SK-N-SH (cell line): ENCODE results near the gene HNRNPF. TPM values are rescaled to one million over a fixed set of nuclear protein-coding genes. Genes with fewer than 3 reads are reported as not detected.

ENCODE experiments used
- CTCF ChIA-PET: fragments of 300-600, 350-600 bp; formaldehyde crosslinking; extraction: SDS; loops from one replicate; lab custom pipeline; 2021; lab: Yijun Ruan, JAX
- POLR2A ChIA-PET: fragments of 350-600 bp; sonication (Branson Sonifier 250); formaldehyde crosslinking; extraction: SDS; loops from one replicate; lab custom pipeline; 2020; ENCODE audit warnings: antibody characterized with exemption, inconsistent platforms; lab: Yijun Ruan, JAX
- DNase-seq: peaks from one replicate; pipeline ENCODE4 v3.0.0; 2012
- H2AFZ ChIP-seq: fragments of 200-600 bp; sonication (generic); 2 replicates; pipeline ENCODE4 v1.8.1; 2016; ENCODE audit warnings: antibody characterized with exemption, mild to moderate bottlenecking, low read depth
- H3F3A ChIP-seq: fragments of 200-600 bp; sonication (generic); replicated peaks from 2 replicates; pipeline ENCODE3; 2016; ENCODE audit warnings: antibody characterized with exemption, mild to moderate bottlenecking; ENCODE audit not compliant: insufficient read depth
- H3K27ac ChIP-seq, 2 experiments: fragments of 200-500 bp in 1 of 2; fragments of 200-600 bp in 1 of 2; sonication (Bioruptor generic) in 1 of 2; sonication (generic), shearing (Covaris generic) in 1 of 2; 2 replicates each; pipeline versions ENCODE4 v1.5.1 to v1.6.1; 2014 to 2016; ENCODE audit warnings: low read depth in 2 of 2, inconsistent platforms in 1 of 2, low read length in 1 of 2, mild to moderate bottlenecking in 1 of 2, mixed read lengths in 1 of 2
- H3K27me3 ChIP-seq: fragments of 200-600 bp; sonication (generic), shearing (Covaris generic); 2 replicates; pipeline ENCODE4 v1.6.1; 2016; ENCODE audit warnings: mixed run types; ENCODE audit not compliant: insufficient read depth
- H3K36me3 ChIP-seq, 2 experiments: fragments of 200-500 bp in 1 of 2; fragments of 200-600 bp in 1 of 2; sonication (Bioruptor generic) in 1 of 2; sonication (generic) in 1 of 2; replicated peaks in 1 of 2; 2 replicates each; pipeline versions ENCODE3 to v1.5.1; 2014 to 2016; ENCODE audit warnings: low read length in 1 of 2, mild to moderate bottlenecking in 1 of 2; ENCODE audit not compliant: insufficient read depth in 2 of 2, control insufficient read depth in 1 of 2
- H3K4me1 ChIP-seq, 2 experiments: fragments of 200-500 bp in 1 of 2; fragments of 200-600 bp in 1 of 2; sonication (Bioruptor generic) in 1 of 2; sonication (generic), shearing (Covaris generic) in 1 of 2; 2 replicates each; pipeline versions ENCODE4 v1.5.1 to v1.6.1; 2014 to 2016; ENCODE audit warnings: low read depth in 1 of 2, low read length in 1 of 2, mixed run types in 1 of 2; ENCODE audit not compliant: insufficient read depth in 2 of 2, control insufficient read depth in 1 of 2
- H3K4me2 ChIP-seq: fragments of 200-600 bp; sonication (generic), shearing (Covaris generic); 2 replicates; pipeline ENCODE4 v1.6.1; 2017; ENCODE audit warnings: mixed run types
- H3K4me3 ChIP-seq, 2 experiments: fragments of 200-500 bp in 1 of 2; fragments of 200-600 bp in 1 of 2; sonication (Bioruptor generic) in 1 of 2; sonication (generic), shearing (Covaris generic) in 1 of 2; 2 replicates each; pipeline versions ENCODE4 v1.5.1 to v1.8.1; 2014 to 2016; ENCODE audit warnings: low read depth in 2 of 2, inconsistent platforms in 1 of 2, low read length in 1 of 2, mild to moderate bottlenecking in 1 of 2, mixed read lengths in 1 of 2, moderate library complexity in 1 of 2
- H3K79me2 ChIP-seq: fragments of 200-600 bp; sonication (generic); 2 replicates; pipeline ENCODE4 v1.8.1; 2017; ENCODE audit warnings: mild to moderate bottlenecking; ENCODE audit not compliant: insufficient read depth
- H3K9ac ChIP-seq: fragments of 200-600 bp; sonication (generic); 2 replicates; pipeline ENCODE4 v1.6.1; 2017; ENCODE audit warnings: mixed run types
- H3K9me2 ChIP-seq: fragments of 200-600 bp; sonication (generic); 2 replicates; pipeline ENCODE4 v1.6.1; 2017; ENCODE audit warnings: mixed run types
- H3K9me3 ChIP-seq: fragments of 200-600 bp; sonication (generic); 2 replicates; pipeline ENCODE4 v1.6.1; 2017; ENCODE audit warnings: mixed run types, mild to moderate bottlenecking, moderate library complexity
- H4K20me1 ChIP-seq: fragments of 200-600 bp; sonication (generic); 2 replicates; pipeline ENCODE4 v1.6.1; 2017; ENCODE audit warnings: mild to moderate bottlenecking, mixed run types; ENCODE audit not compliant: insufficient read depth
- ELF1 ChIP-seq: IDR thresholded peaks from 2 replicates; pipeline ENCODE4 v1.4.0; 2012
- GABPA ChIP-seq: IDR thresholded peaks from 2 replicates; pipeline ENCODE4 v1.4.0; 2012; ENCODE audit warnings: low read depth, mild to moderate bottlenecking
- GATA2 ChIP-seq: sonication (generic); formaldehyde crosslinking; IDR thresholded peaks from 2 replicates; pipeline ENCODE4 v1.5.0; 2020; ENCODE audit warnings: mild to moderate bottlenecking, missing genetic modification reagents
- MAX ChIP-seq: IDR thresholded peaks from 2 replicates; pipeline ENCODE4 v1.4.0; 2012; ENCODE audit warnings: low read depth
- MXI1 ChIP-seq: IDR thresholded peaks from 2 replicates; pipeline ENCODE4 v1.6.1; 2012; ENCODE audit warnings: mild to moderate bottlenecking, low read depth, low read length, improper control_type of control experiment
- RFX5 ChIP-seq: IDR thresholded peaks from 2 replicates; pipeline ENCODE4 v1.6.1; 2012; ENCODE audit warnings: mild to moderate bottlenecking, improper control_type of control experiment, low read length
- SIN3A ChIP-seq: IDR thresholded peaks from 2 replicates; pipeline ENCODE4 v1.6.1; 2012; ENCODE audit warnings: low read depth, mild to moderate bottlenecking, low read length, moderate library complexity, borderline replicate concordance
- TAF1 ChIP-seq: IDR thresholded peaks from 2 replicates; pipeline ENCODE4 v1.6.1; 2012; ENCODE audit warnings: low read depth, mild to moderate bottlenecking, low read length, moderate library complexity, borderline replicate concordance
- TCF12 ChIP-seq: IDR thresholded peaks from 2 replicates; pipeline ENCODE4 v1.4.0; 2012
- USF1 ChIP-seq: IDR thresholded peaks from 2 replicates; pipeline ENCODE4 v1.4.0; 2012; ENCODE audit warnings: low read depth, borderline replicate concordance
- USF2 ChIP-seq: fragments of 150-350 bp; IDR thresholded peaks from 2 replicates; pipeline ENCODE4 v1.6.1; 2017; ENCODE audit warnings: antibody characterized with exemption, low read length, low read depth, borderline replicate concordance
- YY1 ChIP-seq: IDR thresholded peaks from 2 replicates; pipeline ENCODE4 v1.4.0; 2012; ENCODE audit warnings: low read depth, mild to moderate bottlenecking
- WGBS: methylation state at CpG from one replicate; pipeline ENCODE4 v1.1.6; 2017; ENCODE audit warnings: low lambda C conversion rate; 5-methylcytosine and 5-hydroxymethylcytosine counted together
- polyA plus RNA-seq, 3 experiments: library from polyadenylated mRNA; depleted of rRNA; stranded (reverse); fragments of >200 nt; gene quantifications; 2 replicates each; pipeline ENCODE4 v1.2.3, GENCODE V29; 2012
- TF ChIP-seq, protein P1 (sequence below): fragments of 200-600 bp; sonication (generic); IDR thresholded peaks from 2 replicates; pipeline ENCODE4 v1.6.1; 2017; ENCODE audit warnings: antibody characterized with exemption, mild to moderate bottlenecking, moderate library complexity

HNRNPF gene
- polyA plus RNA-seq, 1 of the 3 experiments (the other 2 are of a cell fraction), result 195 TPM

DNA sequence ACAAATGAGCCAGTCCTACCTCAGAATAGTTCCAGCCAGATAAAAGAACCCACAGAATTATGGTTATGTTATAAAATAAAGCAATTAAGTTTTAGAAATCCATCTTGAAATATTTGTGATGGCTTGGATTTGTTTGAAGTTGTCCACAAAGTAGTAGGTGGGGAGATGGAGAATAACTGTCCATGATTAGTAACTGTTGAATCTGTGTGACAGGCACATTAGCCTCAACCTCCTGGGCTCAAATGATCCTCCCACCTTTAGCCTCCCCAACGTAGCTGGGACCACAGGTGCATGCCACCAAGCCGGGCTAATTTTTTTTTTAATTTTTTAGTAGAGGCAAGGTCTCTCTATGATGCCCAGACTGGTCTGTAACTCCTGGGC is 10.1 kb downstream of the HNRNPF start:
- H3K27ac ChIP-seq, result peak overlapping the region in 1 of 2 experiments; percentile 76; a peak in 2 of 4 replicates
- CTCF ChIA-PET, result no interaction called here

DNA sequence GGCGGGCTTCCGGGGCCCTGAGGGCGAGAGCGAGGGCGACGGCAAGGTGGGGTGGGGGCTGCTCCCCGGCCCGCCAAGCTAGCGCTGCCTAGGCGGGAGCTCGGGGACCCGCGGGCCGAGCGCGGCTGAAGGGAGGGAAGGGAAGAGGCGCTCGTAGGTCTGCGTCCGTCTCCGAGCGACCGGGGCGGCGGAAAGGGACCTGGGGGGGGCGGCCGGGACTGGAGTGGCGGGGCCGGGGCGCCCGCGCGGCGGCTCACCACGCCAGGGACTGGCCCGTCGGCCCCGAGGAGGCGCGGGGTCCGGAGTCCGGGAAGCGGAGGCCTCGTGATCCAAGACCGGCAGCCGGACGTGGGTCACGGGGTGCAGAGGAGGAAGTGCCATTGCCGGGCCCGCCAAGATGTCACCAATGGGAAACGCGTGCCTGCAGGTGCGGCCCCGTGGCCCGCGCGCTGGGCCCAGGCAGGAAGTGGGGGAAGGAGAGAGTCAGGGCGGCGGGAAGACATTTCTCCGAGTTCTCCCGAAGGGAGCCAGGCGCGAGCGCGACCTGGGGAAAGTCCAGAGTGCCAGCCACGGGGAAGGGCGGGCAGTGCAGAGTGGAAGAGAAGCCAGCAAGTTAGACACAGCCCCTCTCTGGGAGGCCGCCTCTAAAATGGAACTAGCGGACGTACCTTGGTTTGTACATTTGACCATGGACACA is 11.9 kb downstream of the HNRNPF start:
- WGBS, result under 1% methylated on average over 28 of the region's 70 CpGs
- peaks cover 26 to 36% of the 10 kb centered on the region in 2 experiments for H3K36me3 ChIP-seq
- peak overlapping the region; percentile 86 for H3K4me2 ChIP-seq
- H2AFZ ChIP-seq, result no peak overlapping the region
- no peaks in the 10 kb centered on the region for H3K9me2 ChIP-seq
- ChIA-PET CTCF (interaction anchor here (1.4 kb wide), 1 partner anchor 11 kb away, joined by 4 read pairs; no protein-coding TSS in a partner anchor), POLR2A (interaction anchor here (0.8 to 1.2 kb wide), 4 partner anchors 11 to 321 kb away, joined by 3 to 11 read pairs (median 4); partner anchors contain the start of gene HNRNPF)
- H3K9ac ChIP-seq, result peak overlapping the region; percentile 88; the same call in 1 of the 2 replicates
- peaks cover 89% of the 10 kb centered on the region for H4K20me1 ChIP-seq
- H3F3A ChIP-seq, result peaks cover 33% of the 10 kb centered on the region
- DNase-seq, result peak; percentile 92
- peak overlapping the region; percentile 61 to 63 for H3K4me3 ChIP-seq
- H3K27me3 ChIP-seq, result no peaks in the 10 kb centered on the region
- H3K27ac ChIP-seq, result peak overlapping the region; percentile 76 to 92
- H3K4me1 ChIP-seq, result peaks cover 20 to 46% of the 10 kb centered on the region in 2 experiments
- TF ChIP-seq RFX5 (no peak), SIN3A (peak; percentile 88; the same call in 1 of the 2 replicates), GABPA (peak; percentile 61), USF1 (peak; percentile 88), TAF1 (peak; percentile 40; the same call in 1 of the 2 replicates), YY1 (0 out of 2 replicates have a peak, but pooled peaks have one; percentile 17), ELF1 (peak; percentile 74), MXI1 (peak; percentile 96), USF2 (0 out of 2 replicates have a peak, but pooled peaks have one; percentile 55), GATA2 (CRISPR knock-in tag) (no peak), MAX (peak; percentile 94), TCF12 (no peak)
- TF ChIP-seq, protein P1, sequence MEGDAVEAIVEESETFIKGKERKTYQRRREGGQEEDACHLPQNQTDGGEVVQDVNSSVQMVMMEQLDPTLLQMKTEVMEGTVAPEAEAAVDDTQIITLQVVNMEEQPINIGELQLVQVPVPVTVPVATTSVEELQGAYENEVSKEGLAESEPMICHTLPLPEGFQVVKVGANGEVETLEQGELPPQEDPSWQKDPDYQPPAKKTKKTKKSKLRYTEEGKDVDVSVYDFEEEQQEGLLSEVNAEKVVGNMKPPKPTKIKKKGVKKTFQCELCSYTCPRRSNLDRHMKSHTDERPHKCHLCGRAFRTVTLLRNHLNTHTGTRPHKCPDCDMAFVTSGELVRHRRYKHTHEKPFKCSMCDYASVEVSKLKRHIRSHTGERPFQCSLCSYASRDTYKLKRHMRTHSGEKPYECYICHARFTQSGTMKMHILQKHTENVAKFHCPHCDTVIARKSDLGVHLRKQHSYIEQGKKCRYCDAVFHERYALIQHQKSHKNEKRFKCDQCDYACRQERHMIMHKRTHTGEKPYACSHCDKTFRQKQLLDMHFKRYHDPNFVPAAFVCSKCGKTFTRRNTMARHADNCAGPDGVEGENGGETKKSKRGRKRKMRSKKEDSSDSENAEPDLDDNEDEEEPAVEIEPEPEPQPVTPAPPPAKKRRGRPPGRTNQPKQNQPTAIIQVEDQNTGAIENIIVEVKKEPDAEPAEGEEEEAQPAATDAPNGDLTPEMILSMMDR, result no peak
- H3K9me3 ChIP-seq, result no peaks in the 10 kb centered on the region
- H3K79me2 ChIP-seq, result peaks cover 96% of the 10 kb centered on the region

More for the DNA sequence above, 10.1 kb downstream of the HNRNPF start:
- 100% methylated on average over 2 of the region's 2 CpGs for WGBS
- Histone ChIP-seq H3K36me3 (peaks cover 12 to 34% of the 10 kb centered on the region in 2 experiments), H3K27me3 (no peaks in the 10 kb centered on the region), H3K9me3 (no peaks in the 10 kb centered on the region), H3K4me2 (peak overlapping the region; percentile 86; the same call in 1 of the 2 replicates), H3K79me2 (peaks cover 96% of the 10 kb centered on the region), H4K20me1 (peaks cover 89% of the 10 kb centered on the region), H3K9ac (peak overlapping the region; percentile 88; the same call in 1 of the 2 replicates), H3K9me2 (no peaks in the 10 kb centered on the region), H3K4me3 (no peak overlapping the region), H3F3A (peaks cover 33% of the 10 kb centered on the region), H3K4me1 (peaks cover 20 to 50% of the 10 kb centered on the region in 2 experiments), H2AFZ (no peak overlapping the region)
- DNase-seq, result no peak
- TF ChIP-seq TCF12, result no peak
- no peak for TF ChIP-seq GABPA
- no peak for TF ChIP-seq YY1
- TF ChIP-seq, protein P1, result no peak
- TF ChIP-seq RFX5, result no peak
- POLR2A ChIA-PET, result no interaction called here
